ENCODE results near the gene ELFN1. TPM values are rescaled to one million over a fixed set of nuclear protein-coding genes. Genes with fewer than 3 reads are reported as not detected.

ELFN1 gene
- total RNA-seq, 1 donor from 2014 or later: 0.65 TPM

DNA sequence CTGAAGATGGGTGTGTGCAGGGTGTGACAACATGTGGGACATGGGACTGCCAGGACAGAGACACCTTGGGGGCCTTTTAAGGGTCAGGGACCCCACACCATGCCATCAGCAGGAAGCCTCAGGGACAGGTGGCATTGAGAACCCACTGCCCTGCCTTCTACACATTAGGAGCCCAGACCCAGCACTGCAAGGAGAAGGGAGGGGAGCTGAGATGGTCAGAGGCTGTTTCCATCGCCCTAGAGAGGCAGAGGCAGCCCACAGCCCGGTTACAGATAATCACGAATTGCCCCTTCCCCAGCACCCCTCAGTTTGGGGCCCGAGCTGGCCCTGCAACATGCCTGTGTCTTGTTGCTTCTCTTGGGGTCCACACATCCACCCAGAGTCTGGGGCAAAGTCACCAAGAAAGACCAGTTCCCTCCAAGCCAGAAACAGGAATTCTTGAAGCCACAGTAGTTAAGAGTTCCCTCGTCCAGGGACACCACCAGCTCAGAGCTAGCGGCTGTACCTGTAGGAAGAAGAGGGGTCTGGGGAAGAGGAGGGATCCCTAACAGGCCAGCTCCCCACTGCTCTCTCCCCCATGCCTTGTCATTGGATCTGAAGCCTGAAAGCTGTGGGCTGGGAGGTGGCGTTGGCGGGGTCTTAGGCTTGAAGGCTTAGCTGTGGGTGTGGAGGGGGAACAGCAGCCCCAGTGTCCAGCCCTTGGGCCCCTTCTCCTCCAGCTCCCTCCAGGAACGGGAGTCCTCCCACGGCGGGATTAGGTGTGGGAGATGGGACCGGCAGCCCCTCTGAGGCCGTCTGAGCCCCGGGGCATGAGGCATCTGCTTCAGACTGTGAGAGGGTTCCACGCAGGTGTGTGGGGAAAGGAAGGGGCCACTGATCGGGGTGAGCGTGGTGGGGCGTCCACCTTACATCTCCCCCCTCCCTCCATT is 44.8 kb upstream of the ELFN1 start:
- Mint-ChIP-seq H3K9me3 (ENCODE audit: low read depth) (peaks cover 5% of the 10 kb centered on the region), H3K4me1 (ENCODE audit: low read depth) (no peaks in the 10 kb centered on the region), H3K4me3 (ENCODE audit: unreplicated experiment) (no peak overlapping the region), H3K27ac (ENCODE audit: unreplicated experiment) (no peak overlapping the region), H3K36me3 (ENCODE audit: low read depth) (no peaks in the 10 kb centered on the region), H3K27me3 (ENCODE audit: low read depth) (peaks cover 27% of the 10 kb centered on the region)
- TF ChIP-seq CTCF (IDR thresholded peaks at IDR 0.05): no peak
- DNase-seq (ENCODE audit: low spot score): no peak

GRCh38 chr7:1626769-1627168 is 43.3 kb upstream of the ELFN1 start:
- no peak for DNase-seq (ENCODE audit: low spot score)
- peaks cover 32% of the 10 kb centered on the region for H3K27me3 Mint-ChIP-seq (ENCODE audit: low read depth)
- no peaks in the 10 kb centered on the region for H3K4me1 Mint-ChIP-seq (ENCODE audit: low read depth)
- no peak overlapping the region for H3K27ac Mint-ChIP-seq (ENCODE audit: unreplicated experiment)
- no peak for TF ChIP-seq CTCF (IDR thresholded peaks at IDR 0.05)
- peaks cover 8% of the 10 kb centered on the region for H3K9me3 Mint-ChIP-seq (ENCODE audit: low read depth)
- no peak overlapping the region for H3K4me3 Mint-ChIP-seq (ENCODE audit: unreplicated experiment)
- H3K36me3 Mint-ChIP-seq (ENCODE audit: low read depth): peaks cover 2% of the 10 kb centered on the region

DNA sequence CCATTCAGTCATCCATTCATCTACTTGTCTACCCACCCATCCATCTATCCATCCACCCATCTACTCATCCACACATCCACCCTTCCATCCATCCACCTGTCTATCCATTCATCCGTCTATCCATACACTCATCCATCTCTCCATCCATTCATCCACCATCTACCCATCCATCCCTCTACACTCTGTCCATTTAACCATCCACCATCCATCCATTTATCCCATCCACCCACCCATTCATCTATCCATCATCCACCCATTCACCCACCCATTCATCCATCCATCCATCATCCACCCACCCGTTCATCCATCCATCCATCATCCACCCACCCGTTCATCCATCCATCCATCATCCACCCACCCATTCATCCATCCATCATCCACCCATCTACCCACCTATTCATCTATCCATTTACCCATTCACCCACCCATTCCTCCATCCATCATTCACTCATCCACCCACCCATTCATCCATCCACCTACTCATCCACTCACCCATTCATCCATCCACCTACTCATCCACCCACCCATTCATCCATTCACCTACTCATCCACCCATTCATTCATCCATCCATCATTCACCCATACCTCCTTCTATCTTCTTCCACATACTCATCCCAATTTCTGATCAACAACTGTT is 39.3 kb upstream of the ELFN1 start:
- Mint-ChIP-seq H3K4me1 (ENCODE audit: low read depth) (no peaks in the 10 kb centered on the region), H3K36me3 (ENCODE audit: low read depth) (peaks cover 2% of the 10 kb centered on the region), H3K27me3 (ENCODE audit: low read depth) (peaks cover 21% of the 10 kb centered on the region), H3K27ac (ENCODE audit: unreplicated experiment) (no peak overlapping the region), H3K9me3 (ENCODE audit: low read depth) (peaks cover 19% of the 10 kb centered on the region), H3K4me3 (ENCODE audit: unreplicated experiment) (no peak overlapping the region)
- DNase-seq (ENCODE audit: low spot score): no peak
- no peak for TF ChIP-seq CTCF (IDR thresholded peaks at IDR 0.05)

- peaks cover 4% of the 10 kb centered on the region for H3K36me3 Mint-ChIP-seq (ENCODE audit: low read depth)
- H3K27ac Mint-ChIP-seq (ENCODE audit: unreplicated experiment): no peak overlapping the region
- H3K27me3 Mint-ChIP-seq (ENCODE audit: low read depth): peaks cover 21% of the 10 kb centered on the region
- no peak for TF ChIP-seq CTCF (IDR thresholded peaks at IDR 0.05)
- no peak overlapping the region for H3K4me3 Mint-ChIP-seq (ENCODE audit: unreplicated experiment)
- no peak for DNase-seq (ENCODE audit: low spot score)
- peaks cover 21% of the 10 kb centered on the region for H3K9me3 Mint-ChIP-seq (ENCODE audit: low read depth)
- no peaks in the 10 kb centered on the region for H3K4me1 Mint-ChIP-seq (ENCODE audit: low read depth)
Observed at GRCh38 chr7:1631678-1632077, 38.4 kb upstream of the ELFN1 start.

DNA sequence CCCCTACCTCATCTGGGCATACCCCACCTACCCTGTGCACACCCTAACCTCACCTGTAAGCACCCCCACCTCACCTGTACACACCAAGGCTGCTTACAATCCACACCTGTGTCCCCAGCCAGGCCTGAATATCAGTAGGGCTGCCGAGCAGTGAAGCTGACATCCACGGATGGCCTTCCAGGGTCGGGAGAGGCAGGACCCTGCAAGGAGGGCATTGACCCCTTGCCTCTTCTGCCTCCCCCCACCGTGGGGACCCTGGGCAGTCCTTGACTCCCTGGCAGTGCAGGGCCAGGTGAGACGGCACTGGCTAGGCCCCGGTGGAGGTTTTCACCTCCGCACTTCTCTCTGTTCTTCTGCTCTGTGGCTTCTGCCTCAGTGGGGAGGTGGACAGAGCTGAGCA is 37.6 kb upstream of the ELFN1 start:
- Mint-ChIP-seq H3K36me3 (ENCODE audit: low read depth) (peaks cover 5% of the 10 kb centered on the region), H3K4me1 (ENCODE audit: low read depth) (no peaks in the 10 kb centered on the region), H3K4me3 (ENCODE audit: unreplicated experiment) (no peak overlapping the region), H3K27ac (ENCODE audit: unreplicated experiment) (no peak overlapping the region), H3K9me3 (ENCODE audit: low read depth) (peaks cover 26% of the 10 kb centered on the region), H3K27me3 (ENCODE audit: low read depth) (peaks cover 20% of the 10 kb centered on the region)
- TF ChIP-seq CTCF (IDR thresholded peaks at IDR 0.05): no peak
- DNase-seq (ENCODE audit: low spot score): no peak
